HG02759 (cell line): ENCODE measurements around the gene PPM1H.
"Not testable (repeated sequence)": the region's sequence is repeated elsewhere in the genome, so short reads cannot be mapped to it uniquely, and the experiment has no call there.

ENCODE experiments used
- ATAC-seq: cut with Tn5 transposase; IDR thresholded peaks from one replicate; pipeline ENCODE4 v1.9.1; 2021; ENCODE audit warnings: mild to moderate bottlenecking, moderate library complexity; ENCODE audit not compliant: unreplicated experiment

Gene PPM1H

GRCh38 chr12:62693376-62694050, 241.4 kb downstream of the PPM1H start:
- no peak for ATAC-seq

GRCh38 chr12:62692884-62693283, 242.1 kb downstream of the PPM1H start:
- no peak for ATAC-seq

GRCh38 chr12:62691309-62691708, 243.6 kb downstream of the PPM1H start:
- no peak for ATAC-seq

GRCh38 chr12:62689042-62689839, 245.7 kb downstream of the PPM1H start:
- no peak for ATAC-seq

GRCh38 chr12:62686938-62687337, 248.0 kb downstream of the PPM1H start:
- no peak for ATAC-seq

- no peak for ATAC-seq
Measured at GRCh38 chr12:62684570-62685295, 250.2 kb downstream of the PPM1H start.

GRCh38 chr12:62683776-62684569, 251.0 kb downstream of the PPM1H start:
- ATAC-seq = no peak

- no peak for ATAC-seq
Measured at GRCh38 chr12:62681306-62681705, 253.6 kb downstream of the PPM1H start.

- ATAC-seq = no peak
Measured at GRCh38 chr12:62679608-62680007, 255.3 kb downstream of the PPM1H start.

GRCh38 chr12:62677355-62677754, 257.6 kb downstream of the PPM1H start:
- no peak for ATAC-seq

GRCh38 chr12:62676521-62677307, 258.2 kb downstream of the PPM1H start:
- ATAC-seq = no peak

- no peak for ATAC-seq
Measured at GRCh38 chr12:62673028-62673815, 261.7 kb downstream of the PPM1H start.

- ATAC-seq = no peak
Measured at GRCh38 chr12:62670986-62671720, 263.8 kb downstream of the PPM1H start.

GRCh38 chr12:62668782-62669181, 266.2 kb downstream of the PPM1H start:
- no peak for ATAC-seq

GRCh38 chr12:62664951-62665350, 270.0 kb downstream of the PPM1H start:
- not testable (repeated sequence) for ATAC-seq

- no peak for ATAC-seq
Measured at GRCh38 chr12:62660756-62661155, 274.2 kb downstream of the PPM1H start.

GRCh38 chr12:62659453-62660295, 275.3 kb downstream of the PPM1H start:
- no peak for ATAC-seq

GRCh38 chr12:62658910-62659309, 276.0 kb downstream of the PPM1H start:
- no peak for ATAC-seq
